Bronchial epithelial cell (primary cell): ENCODE measurements around the gene RP9. TPM values are rescaled to one million over a fixed set of nuclear protein-coding genes. Genes with fewer than 3 reads are reported as not detected.

Experiments used
- DNase-seq: peaks from one replicate; pipeline ENCODE4 v3.0.0-alpha.2; 2010; ENCODE audit warnings: low read depth
- FAIRE-seq: peaks from 2 replicates; lab custom pipeline; 2011; peaks lifted over from hg19 to GRCh38; lab: Jason Lieb, UNC
- H3K27me3 ChIP-seq: 2 replicates; pipeline ENCODE4 v1.5.1; 2011; ENCODE audit warnings: low read length; ENCODE audit not compliant: control insufficient read depth, insufficient read depth
- H3K36me3 ChIP-seq: 2 replicates; pipeline ENCODE4 v1.5.1; 2011; ENCODE audit warnings: low read length; ENCODE audit not compliant: control insufficient read depth, insufficient read depth
- H3K4me3 ChIP-seq: 2 replicates; pipeline ENCODE4 v1.5.1; 2011; ENCODE audit warnings: mild to moderate bottlenecking, low read depth, low read length, control low read depth
- CTCF ChIP-seq: IDR thresholded peaks from 2 replicates; pipeline ENCODE4 v1.5.1; 2011; ENCODE audit warnings: mild to moderate bottlenecking, moderate library complexity, low read length, control low read depth, inconsistent platforms; ENCODE audit not compliant: insufficient read depth, severe bottlenecking
- total RNA-seq: library from RNA; depleted of rRNA; stranded (reverse); fragments of >200 nt; gene quantifications from 2 replicates; pipeline ENCODE4 v1.2.1, GENCODE V29; 2014

Gene RP9
- total RNA-seq, 1 donor from 2014 or later: 12.1 TPM

- FAIRE-seq (no peak), DNase-seq (no peak)
- no peak for TF ChIP-seq CTCF
- no peaks in the 10 kb centered on the region for H3K27me3 ChIP-seq
- no peaks in the 10 kb centered on the region for H3K36me3 ChIP-seq
- peak overlapping the region; percentile 76 for H3K4me3 ChIP-seq
Measured at GRCh38 chr7:33129806-33130153, 20.6 kb upstream of the RP9 start.

- H3K4me3 ChIP-seq: peak within 1 kb of the TSS; percentile 76
- no peaks in the 10 kb centered on the region for H3K27me3 ChIP-seq
- no peak for TF ChIP-seq CTCF
- no peaks in the 10 kb centered on the region for H3K36me3 ChIP-seq
- FAIRE-seq (no peak), DNase-seq (peak; percentile 85)
Measured at GRCh38 chr7:33128990-33129805, 20.0 kb upstream of the RP9 start, which contains the start of gene BBS9. Gene BBS9 (plus strand): TSS chr7:33129564. CDS start chr7:33146253, 16,689 bp downstream.

- peak overlapping the region; percentile 76 for H3K4me3 ChIP-seq
- H3K27me3 ChIP-seq: no peaks in the 10 kb centered on the region
- DNase-seq (no peak), FAIRE-seq (no peak)
- no peak for TF ChIP-seq CTCF
- H3K36me3 ChIP-seq: no peaks in the 10 kb centered on the region
Measured at GRCh38 chr7:33128631-33128989, 19.4 kb upstream of the RP9 start.

- Histone ChIP-seq H3K36me3 (no peaks in the 10 kb centered on the region), H3K4me3 (no peak overlapping the region), H3K27me3 (no peaks in the 10 kb centered on the region)
- FAIRE-seq (no peak), DNase-seq (no peak)
- TF ChIP-seq CTCF: no peak
Measured at GRCh38 chr7:33127085-33127484, 17.9 kb upstream of the RP9 start.

- Histone ChIP-seq H3K36me3 (no peaks in the 10 kb centered on the region), H3K4me3 (no peak overlapping the region), H3K27me3 (no peaks in the 10 kb centered on the region)
- DNase-seq (no peak), FAIRE-seq (no peak)
- no peak for TF ChIP-seq CTCF
Measured at GRCh38 chr7:33118383-33118782, 9.2 kb upstream of the RP9 start.

GRCh38 chr7:33114976-33115375 lies 5.8 kb upstream of the RP9 start:
- FAIRE-seq: no peak
- Histone ChIP-seq H3K4me3 (no peak overlapping the region), H3K36me3 (no peaks in the 10 kb centered on the region), H3K27me3 (no peaks in the 10 kb centered on the region)
- no peak for DNase-seq
- TF ChIP-seq CTCF: no peak
